DND-41 (cell line): ENCODE results near the gene ZNF394.

Source experiments
- ATAC-seq: fragments of 200-7000 bp; cut with Tn5 transposase; 3 replicates; pipeline ENCODE4 v1.9.1; 2021; ENCODE audit warnings: low read depth; ENCODE audit not compliant: insufficient read depth
- DNase-seq: peaks from one replicate; pipeline ENCODE4 v3.0.0-alpha.2; 2020
- H2AFZ ChIP-seq: 2 replicates; pipeline ENCODE4 v1.6.0; 2012; ENCODE audit warnings: low read depth, low read length
- H3K27ac ChIP-seq: 2 replicates; pipeline ENCODE4 v1.5.1; 2012; ENCODE audit warnings: low read length, inconsistent platforms
- H3K27me3 ChIP-seq: fragments of 200-600 bp; sonication (generic); 2 replicates; pipeline ENCODE4 v1.6.0; 2012; ENCODE audit warnings: low read length, mild to moderate bottlenecking, inconsistent platforms; ENCODE audit not compliant: insufficient read depth, poor library complexity
- H3K36me3 ChIP-seq: 2 replicates; pipeline ENCODE4 v1.5.1; 2012; ENCODE audit warnings: low read length, inconsistent platforms; ENCODE audit not compliant: insufficient read depth
- H3K4me1 ChIP-seq: 2 replicates; pipeline ENCODE4 v1.5.1; 2012; ENCODE audit warnings: mild to moderate bottlenecking, low read length; ENCODE audit not compliant: insufficient read depth
- H3K4me2 ChIP-seq: 2 replicates; pipeline ENCODE4 v1.6.0; 2012; ENCODE audit warnings: mild to moderate bottlenecking, moderate library complexity, low read length, inconsistent platforms; ENCODE audit not compliant: insufficient read depth
- H3K4me3 ChIP-seq, 2 experiments: fragments of 200-600 bp in 1 of 2; shearing (Covaris generic) in 1 of 2; 2 replicates each; pipeline ENCODE4 v1.5.1; 2012 to 2016; ENCODE audit warnings: inconsistent platforms in 2 of 2, low read length in 2 of 2, mild to moderate bottlenecking in 2 of 2, low read depth in 1 of 2, moderate library complexity in 1 of 2
- H3K79me2 ChIP-seq: 2 replicates; pipeline ENCODE4 v1.6.0; 2012; ENCODE audit warnings: low read length, inconsistent platforms; ENCODE audit not compliant: insufficient read depth
- H3K9ac ChIP-seq: 2 replicates; pipeline ENCODE4 v1.6.0; 2012; ENCODE audit warnings: low read depth, mild to moderate bottlenecking, inconsistent platforms, low read length, moderate library complexity
- H3K9me3 ChIP-seq: 2 replicates; pipeline ENCODE4 v1.5.1; 2012; ENCODE audit warnings: low read length, moderate library complexity, mild to moderate bottlenecking, inconsistent platforms; ENCODE audit not compliant: insufficient read depth, severe bottlenecking
- H4K20me1 ChIP-seq: 2 replicates; pipeline ENCODE4 v1.6.0; 2012; ENCODE audit warnings: low read length; ENCODE audit not compliant: insufficient read depth
- CTCF ChIP-seq: IDR thresholded peaks from 2 replicates; pipeline ENCODE4 v1.5.1; 2012; ENCODE audit warnings: borderline replicate concordance, low read length, moderate library complexity, mild to moderate bottlenecking; ENCODE audit not compliant: poor library complexity, severe bottlenecking; ENCODE audit errors: extremely low read depth
- EZH2 ChIP-seq: IDR thresholded peaks from 3 replicates; pipeline ENCODE4 v1.6.1; 2012; ENCODE audit warnings: borderline replicate concordance, low read depth, mild to moderate bottlenecking, moderate library complexity, low read length, inconsistent platforms; ENCODE audit not compliant: severe bottlenecking

Gene ZNF394

GRCh38 chr7:99472561-99473314, 27.3 kb downstream of the ZNF394 start, which contains the start of gene ZNF789:
TSS of gene ZNF789 (plus strand) at chr7:99472890. CDS start at chr7:99476457, 3,567 bp downstream.
- TF ChIP-seq EZH2 (no peak), CTCF (no peak)
- ATAC-seq (peak; percentile 97), DNase-seq (peak; percentile 98)
- H3K27ac ChIP-seq = peak within 1 kb of the TSS; percentile 93
- H3K4me3 ChIP-seq = peak within 1 kb of the TSS; percentile 91 to 98
- peaks cover 6% of the 10 kb centered on the region; the same call in 1 of the 2 replicates for H4K20me1 ChIP-seq
- peak within 1 kb of the TSS; percentile 95 for H2AFZ ChIP-seq
- H3K79me2 ChIP-seq = peaks cover 48% of the 10 kb centered on the region
- peak within 1 kb of the TSS; percentile 83 for H3K4me2 ChIP-seq
- no peaks in the 10 kb centered on the region for H3K9me3 ChIP-seq
- peaks cover 21% of the 10 kb centered on the region for H3K36me3 ChIP-seq
- H3K4me1 ChIP-seq = peaks cover 33% of the 10 kb centered on the region
- H3K9ac ChIP-seq = peak within 1 kb of the TSS; percentile 81
- H3K27me3 ChIP-seq = no peaks in the 10 kb centered on the region

GRCh38 chr7:99469381-99470065, 30.6 kb downstream of the ZNF394 start:
- Histone ChIP-seq H3K4me1 (peaks cover 38% of the 10 kb centered on the region), H3K79me2 (peaks cover 39% of the 10 kb centered on the region), H3K27me3 (no peaks in the 10 kb centered on the region), H2AFZ (no peak overlapping the region; the same call in 1 of the 2 replicates), H3K4me2 (no peak overlapping the region), H3K36me3 (peaks cover 3% of the 10 kb centered on the region; the same call in 1 of the 2 replicates), H4K20me1 (no peaks in the 10 kb centered on the region), H3K9ac (no peak overlapping the region), H3K9me3 (no peaks in the 10 kb centered on the region), H3K4me3 (no peak overlapping the region), H3K27ac (no peak overlapping the region)
- ATAC-seq = no peak
- no peak for DNase-seq
- TF ChIP-seq EZH2 = no peak
- no peak for TF ChIP-seq CTCF

- ATAC-seq (no peak), DNase-seq (no peak)
- H4K20me1 ChIP-seq = peaks cover 5% of the 10 kb centered on the region; the same call in 1 of the 2 replicates
- no peak overlapping the region for H3K9ac ChIP-seq
- peaks cover 11% of the 10 kb centered on the region for H3K36me3 ChIP-seq
- H3K4me1 ChIP-seq = peaks cover 39% of the 10 kb centered on the region
- TF ChIP-seq EZH2 (no peak), CTCF (no peak)
- H2AFZ ChIP-seq = no peak overlapping the region
- peaks cover 40% of the 10 kb centered on the region for H3K79me2 ChIP-seq
- H3K27me3 ChIP-seq = no peaks in the 10 kb centered on the region
- no peak overlapping the region for H3K4me3 ChIP-seq
- H3K9me3 ChIP-seq = no peaks in the 10 kb centered on the region
- H3K27ac ChIP-seq = no peak overlapping the region
- no peak overlapping the region for H3K4me2 ChIP-seq
Observed at GRCh38 chr7:99468336-99468918, 31.7 kb downstream of the ZNF394 start.
